GM10248 (cell line): Measurements from ENCODE around the gene PPP1R14C.

ENCODE experiments used
- CTCF ChIA-PET: fragments of 300-600 bp; sonication (Branson Sonifier 250); formaldehyde crosslinking; extraction: SDS; loops from one replicate; lab custom pipeline; 2021; ENCODE audit warnings: antibody characterized with exemption; lab: Yijun Ruan, JAX
- POLR2A ChIA-PET: fragments of 350-650 bp; sonication (Branson Sonifier 250); formaldehyde crosslinking; extraction: SDS; loops from one replicate; lab custom pipeline; 2020; ENCODE audit warnings: antibody characterized with exemption; lab: Yijun Ruan, JAX
- DNase-seq: peaks from one replicate; pipeline ENCODE4 v3.0.0; 2012; ENCODE audit errors: extremely low spot score
- CTCF ChIP-seq: IDR thresholded peaks from 2 replicates; pipeline ENCODE4 v1.5.1; 2012; ENCODE audit warnings: mild to moderate bottlenecking, low read depth; ENCODE audit errors: extremely low read depth, missing control alignments, control extremely low read depth

Gene PPP1R14C

GRCh38 chr6:150280703-150281102 is 137.9 kb downstream of the PPP1R14C start:
- CTCF ChIA-PET, result interaction anchor here (1.3 to 1.4 kb wide), 3 partner anchors 9 to 115 kb away, joined by 3 read pairs; no protein-coding TSS in a partner anchor
- no peak for DNase-seq
- no peak for TF ChIP-seq CTCF
- POLR2A ChIA-PET, result no interaction called here

- TF ChIP-seq CTCF, result no peak
- ChIA-PET CTCF (interaction anchor here (1.3 to 2.0 kb wide), 4 partner anchors 9 to 114 kb away, joined by 3 to 8 read pairs (median 3); no protein-coding TSS in a partner anchor), POLR2A (no interaction called here)
- no peak for DNase-seq
Measured at GRCh38 chr6:150281767-150282166, 138.9 kb downstream of the PPP1R14C start.

GRCh38 chr6:150282806-150283205 is 140.0 kb downstream of the PPP1R14C start:
- ChIA-PET CTCF (interaction anchor here (2.0 kb wide), 1 partner anchor 11 kb away, joined by 8 read pairs; no protein-coding TSS in a partner anchor), POLR2A (no interaction called here)
- TF ChIP-seq CTCF, result no peak
- DNase-seq, result no peak

DNA sequence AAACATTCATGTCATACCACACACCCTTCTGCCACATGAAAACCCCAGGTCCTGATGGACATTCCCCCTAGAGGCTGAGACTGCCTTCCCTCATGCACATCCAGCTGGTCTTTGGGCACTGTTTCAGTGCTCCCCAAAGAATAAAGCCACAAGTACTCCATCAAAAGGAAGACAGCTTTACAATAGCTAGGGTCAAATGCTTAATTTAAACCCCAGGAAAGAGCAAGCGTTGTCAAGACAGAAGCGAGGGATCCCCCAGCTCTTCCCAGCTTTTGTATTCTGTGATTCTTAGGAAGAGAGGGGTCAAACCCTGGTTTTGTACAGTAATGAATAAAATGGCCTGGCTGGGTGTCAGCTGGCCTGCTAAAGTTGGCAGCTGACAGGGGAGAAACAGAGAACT is 143.6 kb downstream of the PPP1R14C start:
- DNase-seq, result no peak
- ChIA-PET CTCF (interaction anchor here (1.0 to 1.1 kb wide), 2 partner anchors 10 to 11 kb away, joined by 3 to 5 read pairs; no protein-coding TSS in a partner anchor), POLR2A (no interaction called here)
- no peak for TF ChIP-seq CTCF

GRCh38 chr6:150286912-150287311 is 144.1 kb downstream of the PPP1R14C start:
- ChIA-PET CTCF (interaction anchor here (1.0 to 1.2 kb wide), 3 partner anchors 10 to 27 kb away, joined by 3 to 5 read pairs (median 5); no protein-coding TSS in a partner anchor), POLR2A (no interaction called here)
- TF ChIP-seq CTCF, result no peak
- DNase-seq, result no peak

DNA sequence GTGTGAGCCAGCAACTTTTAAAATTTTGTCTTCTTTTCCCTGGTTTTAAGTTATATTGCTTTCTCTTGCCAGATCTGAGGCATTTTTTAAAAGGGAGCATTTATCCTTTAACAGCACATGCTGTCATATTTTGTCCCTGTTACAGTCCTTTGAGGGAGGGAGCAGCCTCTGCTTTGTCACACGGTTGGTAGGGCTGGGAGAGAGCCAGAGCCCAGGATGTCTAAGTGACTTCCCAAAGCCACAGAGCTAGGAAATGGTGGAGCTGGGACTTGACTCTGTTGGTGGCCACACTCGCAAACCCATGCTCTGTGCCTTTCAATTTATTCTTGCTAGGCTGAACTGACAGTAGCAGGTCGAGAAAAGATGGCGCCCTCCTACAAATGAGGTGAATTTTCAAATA is 145.6 kb downstream of the PPP1R14C start:
- no peak for TF ChIP-seq CTCF
- ChIA-PET CTCF (interaction anchor here (1.3 kb wide), 1 partner anchor 12 kb away, joined by 3 read pairs; no protein-coding TSS in a partner anchor), POLR2A (no interaction called here)
- no peak for DNase-seq
